GM23248 (cell line): ENCODE data around the gene MVB12B. TPM values are rescaled to one million over a fixed set of nuclear protein-coding genes. Genes with fewer than 3 reads are reported as not detected.
A peak's percentile ranks its signal among the peaks of the same experiment; 100 is the strongest.

Experiments used
- DNase-seq: peaks from one replicate; pipeline ENCODE4 v3.0.0-alpha.2; 2015
- H2AFZ ChIP-seq: fragments of 200-600 bp; sonication (generic); 2 replicates; pipeline ENCODE4 v1.6.1; 2016; ENCODE audit warnings: antibody characterized with exemption
- H3F3A ChIP-seq: fragments of 200-600 bp; sonication (generic); 2 replicates; pipeline ENCODE4 v1.6.1; 2016; ENCODE audit warnings: mild to moderate bottlenecking, antibody characterized with exemption, mixed run types; ENCODE audit not compliant: insufficient read depth
- H3K27ac ChIP-seq: fragments of 200-600 bp; sonication (generic); 2 replicates; pipeline ENCODE4 v1.5.1; 2016; ENCODE audit warnings: mild to moderate bottlenecking
- H3K27me3 ChIP-seq: fragments of 200-600 bp; sonication (generic); replicated peaks from 2 replicates; pipeline ENCODE4 v1.6.1; 2016; ENCODE audit warnings: mild to moderate bottlenecking; ENCODE audit not compliant: insufficient read depth
- H3K36me3 ChIP-seq: fragments of 200-600 bp; sonication (generic); 2 replicates; pipeline ENCODE4 v1.6.1; 2016; ENCODE audit warnings: low read depth, mild to moderate bottlenecking
- H3K4me1 ChIP-seq: fragments of 200-600 bp; sonication (generic); 2 replicates; pipeline ENCODE4 v1.6.1; 2016; ENCODE audit warnings: mild to moderate bottlenecking; ENCODE audit not compliant: insufficient read depth
- H3K4me2 ChIP-seq: fragments of 200-600 bp; sonication (generic); one replicate; pipeline ENCODE4 v1.6.1; 2016; ENCODE audit warnings: mild to moderate bottlenecking; ENCODE audit not compliant: unreplicated experiment
- H3K4me3 ChIP-seq: fragments of 200-600 bp; sonication (generic); 2 replicates; pipeline ENCODE4 v1.5.1; 2016; ENCODE audit warnings: mild to moderate bottlenecking
- H3K79me2 ChIP-seq: fragments of 200-600 bp; sonication (generic); 2 replicates; pipeline ENCODE4 v1.6.1; 2016; ENCODE audit warnings: mild to moderate bottlenecking; ENCODE audit not compliant: insufficient read depth
- H3K9ac ChIP-seq: fragments of 200-600 bp; sonication (generic); 2 replicates; pipeline ENCODE4 v1.6.1; 2016; ENCODE audit warnings: mild to moderate bottlenecking
- H3K9me2 ChIP-seq: fragments of 200-600 bp; sonication (generic); 2 replicates; pipeline ENCODE4 v1.6.1; 2016; ENCODE audit warnings: mixed run types, mild to moderate bottlenecking, moderate library complexity; ENCODE audit not compliant: insufficient read depth
- H3K9me3 ChIP-seq: fragments of 200-600 bp; sonication (generic); one replicate; pipeline ENCODE4 v1.6.1; 2017; ENCODE audit warnings: low read depth
- H4K20me1 ChIP-seq: fragments of 200-600 bp; sonication (generic); 2 replicates; pipeline ENCODE4 v1.6.0; 2016; ENCODE audit not compliant: insufficient read depth
- EZH2 ChIP-seq: fragments of 200-600 bp; sonication (generic); IDR thresholded peaks from 2 replicates; pipeline ENCODE4 v1.6.1; 2018; ENCODE audit warnings: antibody characterized with exemption, mild to moderate bottlenecking; ENCODE audit not compliant: insufficient read depth, poor library complexity, severe bottlenecking
- EZH2phosphoT487 ChIP-seq: fragments of 200-600 bp; sonication (generic); IDR thresholded peaks from 2 replicates; pipeline ENCODE4 v1.6.1; 2018; ENCODE audit warnings: antibody characterized with exemption, moderate library complexity, mild to moderate bottlenecking, low read depth; ENCODE audit not compliant: insufficient read depth
- WGBS, 2 experiments: methylation state at CpG; one replicate each; pipeline ENCODE4 v1.1.6; 2015 to 2017; ENCODE audit warnings: low lambda C conversion rate in 2 of 2, low coverage in 1 of 2; ENCODE audit errors: missing lambda C conversion rate in 2 of 2; 5-methylcytosine and 5-hydroxymethylcytosine counted together
- in situ Hi-C: fragments of 300-500 bp; cut with MboI; formaldehyde crosslinking; loops from 2 replicates; pipeline ENCODE4 v1.15.0; 2020
- polyA plus RNA-seq: library from polyadenylated mRNA; unstranded; fragments of >200 nt; fragmentation: Nextera tagmentation; extraction: Ambion mirVana; gene quantifications from 2 replicates; pipeline ENCODE4 v1.2.1, GENCODE V29; 2016
- total RNA-seq: library from RNA; depleted of rRNA; stranded (reverse); fragments of >200 nt; shearing (Covaris generic); gene quantifications from 2 replicates; pipeline ENCODE4 v1.2.3, GENCODE V29; 2014

The MVB12B gene
- total and polyA plus RNA-seq, 2 experiments from 2014 or later: 2.4 to 5.5 TPM

DNA sequence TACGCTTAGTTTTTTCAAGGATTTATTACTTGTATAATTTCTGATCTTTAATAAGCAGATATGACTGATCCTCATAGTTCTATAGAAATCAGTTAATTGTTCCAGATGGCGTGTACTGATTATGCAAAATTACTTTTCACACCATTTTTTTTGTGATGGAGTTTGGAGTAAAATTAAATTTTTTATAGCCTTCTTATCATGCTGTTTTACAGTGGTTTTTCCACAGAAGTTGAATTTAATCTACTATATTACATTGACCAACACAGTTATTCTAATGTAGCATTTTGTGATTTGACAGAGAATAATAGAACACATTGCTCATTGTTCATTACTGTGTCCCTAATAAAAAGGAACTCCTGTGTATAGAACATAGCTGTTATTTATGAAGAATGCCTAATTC, 111.1 kb downstream of the MVB12B start:
- peak overlapping the region; percentile 66 for H3K4me2 ChIP-seq
- H4K20me1 ChIP-seq: no peaks in the 10 kb centered on the region
- no peaks in the 10 kb centered on the region for H3K27me3 ChIP-seq
- no peak for TF ChIP-seq EZH2
- no peak for TF ChIP-seq EZH2phosphoT487
- no peaks in the 10 kb centered on the region for H3K79me2 ChIP-seq
- 93 to 96% methylated on average over 2 of the region's 2 CpGs for WGBS, 2 experiments
- no peak overlapping the region for H3K4me3 ChIP-seq
- DNase-seq: no peak
- no peak overlapping the region for H3K9ac ChIP-seq
- H3K36me3 ChIP-seq: no peaks in the 10 kb centered on the region
- no peak overlapping the region for H3K27ac ChIP-seq
- H3K9me3 ChIP-seq: no peaks in the 10 kb centered on the region
- H3K4me1 ChIP-seq: peaks cover 53% of the 10 kb centered on the region
- peaks cover 46% of the 10 kb centered on the region for H3F3A ChIP-seq
- H3K9me2 ChIP-seq: no peaks in the 10 kb centered on the region
- in situ Hi-C loops: no loop called here
- no peak overlapping the region for H2AFZ ChIP-seq

- TF ChIP-seq EZH2phosphoT487 (no peak), EZH2 (no peak)
Observed at GRCh38 chr9:126438741-126439401, 112.2 kb downstream of the MVB12B start.

DNA sequence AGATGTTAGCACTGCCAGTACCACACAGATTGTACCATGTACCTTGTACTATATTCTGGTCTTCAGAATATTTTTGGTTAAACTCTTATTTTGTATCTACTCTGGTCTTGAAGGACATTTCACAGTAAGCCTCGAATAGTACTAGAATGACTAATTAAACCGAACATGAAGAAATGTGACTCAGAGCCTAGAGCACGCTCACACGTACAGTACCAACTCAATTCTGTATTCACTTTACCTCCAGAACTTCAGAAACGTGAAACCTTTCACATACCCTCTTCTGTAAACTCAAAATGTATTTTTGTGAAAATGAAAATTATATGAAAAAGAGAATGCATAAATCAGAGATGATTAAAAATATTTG, 112.8 kb downstream of the MVB12B start:
- DNase-seq: peak; percentile 92
- Histone ChIP-seq H2AFZ (no peak overlapping the region), H3K36me3 (no peaks in the 10 kb centered on the region), H3K79me2 (no peaks in the 10 kb centered on the region), H3K9me2 (no peaks in the 10 kb centered on the region), H3K9me3 (no peaks in the 10 kb centered on the region), H3K27ac (peak overlapping the region; percentile 64; the same call in 1 of the 2 replicates), H4K20me1 (no peaks in the 10 kb centered on the region), H3K9ac (no peak overlapping the region; the same call in 1 of the 2 replicates), H3K4me2 (peak overlapping the region; percentile 62), H3K27me3 (no peaks in the 10 kb centered on the region), H3K4me3 (no peak overlapping the region), H3F3A (peaks cover 46% of the 10 kb centered on the region), H3K4me1 (peaks cover 53% of the 10 kb centered on the region)
- in situ Hi-C loops: no loop called here
- WGBS, 2 experiments: 2 to 3% methylated on average over 5 of the region's 5 CpGs
- TF ChIP-seq EZH2: no peak
- no peak for TF ChIP-seq EZH2phosphoT487

More at GRCh38 chr9:126438741-126439401, 112.2 kb downstream of the MVB12B start:
- H2AFZ ChIP-seq: no peak overlapping the region
- H3K36me3 ChIP-seq: no peaks in the 10 kb centered on the region
- no peaks in the 10 kb centered on the region for H4K20me1 ChIP-seq
- no peaks in the 10 kb centered on the region for H3K9me3 ChIP-seq
- peaks cover 46% of the 10 kb centered on the region for H3F3A ChIP-seq
- H3K27ac ChIP-seq: peak overlapping the region; percentile 35; the same call in 1 of the 2 replicates
- H3K79me2 ChIP-seq: no peaks in the 10 kb centered on the region
- no peaks in the 10 kb centered on the region for H3K27me3 ChIP-seq
- no peak overlapping the region for H3K4me3 ChIP-seq
- H3K9me2 ChIP-seq: no peaks in the 10 kb centered on the region
- in situ Hi-C loops: no loop called here
- H3K4me2 ChIP-seq: peak overlapping the region; percentile 62
- H3K9ac ChIP-seq: no peak overlapping the region; the same call in 1 of the 2 replicates
- peaks cover 53% of the 10 kb centered on the region for H3K4me1 ChIP-seq
- 77 to 79% methylated on average over 13 of the region's 13 CpGs for WGBS, 2 experiments
- no peak for DNase-seq

GRCh38 chr9:126439883-126440653, 113.4 kb downstream of the MVB12B start:
- no peaks in the 10 kb centered on the region for H3K9me2 ChIP-seq

More at GRCh38 chr9:126439883-126440653, 113.4 kb downstream of the MVB12B start:
- in situ Hi-C loops: no loop called here
- no peak overlapping the region for H3K4me3 ChIP-seq
- TF ChIP-seq EZH2: no peak
- TF ChIP-seq EZH2phosphoT487: no peak
- H3F3A ChIP-seq: peaks cover 46% of the 10 kb centered on the region
- peaks cover 53% of the 10 kb centered on the region for H3K4me1 ChIP-seq
- no peaks in the 10 kb centered on the region for H3K27me3 ChIP-seq
- H3K27ac ChIP-seq: peak overlapping the region; percentile 64
- peak; percentile 24 for DNase-seq
- peak overlapping the region; percentile 62 for H3K4me2 ChIP-seq
- WGBS, 2 experiments: 53 to 58% methylated on average over 16 of the region's 16 CpGs
- H3K79me2 ChIP-seq: no peaks in the 10 kb centered on the region
- H4K20me1 ChIP-seq: no peaks in the 10 kb centered on the region
- no peaks in the 10 kb centered on the region for H3K9me3 ChIP-seq
- H2AFZ ChIP-seq: peak overlapping the region; percentile 74
- peak overlapping the region; percentile 67 for H3K9ac ChIP-seq
- H3K36me3 ChIP-seq: no peaks in the 10 kb centered on the region
